GM18868 (cell line): ENCODE results near the gene PACS1.
"Not testable (repeated sequence)": the region's sequence is repeated elsewhere in the genome, so short reads cannot be mapped to it uniquely, and the experiment has no call there.

Experiments used
- ATAC-seq: cut with Tn5 transposase; IDR thresholded peaks from one replicate; pipeline ENCODE4 v1.9.1; 2021; ENCODE audit warnings: mild to moderate bottlenecking, moderate library complexity; ENCODE audit not compliant: unreplicated experiment

Gene PACS1

GRCh38 chr11:66106786-66107599 is 36.9 kb downstream of the PACS1 start:
- ATAC-seq: no peak

DNA sequence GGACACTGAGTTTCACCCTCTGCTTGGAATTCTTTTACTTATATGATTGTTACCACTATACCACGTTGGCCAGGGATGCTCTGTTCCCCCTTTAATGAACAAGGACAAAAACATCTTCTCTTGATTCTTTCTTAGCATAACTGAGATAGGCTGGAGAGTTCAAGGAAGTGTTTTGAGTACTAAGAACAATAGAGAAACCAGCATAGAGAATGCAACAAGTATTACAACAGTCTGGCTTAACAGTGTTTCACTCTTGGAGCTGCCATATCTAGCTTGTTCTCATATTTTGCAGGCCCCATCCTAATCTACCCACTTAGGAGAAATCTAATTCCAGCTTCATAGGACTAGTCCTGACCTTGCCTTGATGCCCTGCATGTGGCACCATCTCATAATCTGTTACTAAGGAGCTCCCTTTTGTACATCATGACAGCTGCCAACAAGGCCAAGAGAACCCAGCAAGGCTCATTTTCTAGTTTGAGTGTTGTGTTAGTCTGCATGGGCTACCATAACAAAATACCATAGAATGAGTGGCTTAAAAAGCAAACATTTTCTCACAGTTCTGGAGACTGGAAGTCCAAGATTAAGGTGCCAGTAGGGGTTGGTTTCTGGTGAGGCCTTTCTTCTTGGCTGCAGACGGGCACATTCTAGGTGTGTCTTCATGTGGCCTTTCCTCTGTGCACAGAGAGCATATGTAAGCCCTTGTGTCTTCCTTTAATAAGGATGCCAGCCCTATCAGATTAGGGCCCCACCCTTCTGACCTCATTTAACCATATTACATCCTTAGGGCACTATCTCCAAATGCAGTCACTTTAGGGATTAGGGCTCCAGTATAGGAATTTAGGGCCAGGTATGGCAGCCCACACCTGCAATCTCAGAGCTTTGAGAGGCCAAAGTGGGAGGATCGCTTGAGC is 37.8 kb downstream of the PACS1 start:
- ATAC-seq: no peak

DNA sequence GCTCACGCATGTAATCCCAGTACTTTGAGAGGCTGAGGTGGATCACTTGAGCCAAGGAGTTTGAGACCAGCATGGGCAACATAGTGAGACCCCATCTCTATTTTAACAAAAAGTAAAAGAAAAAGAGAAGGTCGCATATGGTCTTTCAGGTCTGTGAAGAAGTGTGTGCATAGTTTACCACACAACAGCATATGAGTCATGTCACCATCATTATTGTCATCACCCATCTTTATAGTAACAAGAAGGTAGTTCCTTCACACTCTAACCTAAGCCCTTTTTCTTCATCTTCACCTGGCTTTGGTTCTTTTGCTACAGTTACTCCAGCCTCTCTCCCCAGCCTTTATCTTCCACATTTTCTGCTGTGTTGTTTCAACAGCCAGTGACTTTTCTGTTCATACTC is 39.2 kb downstream of the PACS1 start:
- no peak for ATAC-seq

DNA sequence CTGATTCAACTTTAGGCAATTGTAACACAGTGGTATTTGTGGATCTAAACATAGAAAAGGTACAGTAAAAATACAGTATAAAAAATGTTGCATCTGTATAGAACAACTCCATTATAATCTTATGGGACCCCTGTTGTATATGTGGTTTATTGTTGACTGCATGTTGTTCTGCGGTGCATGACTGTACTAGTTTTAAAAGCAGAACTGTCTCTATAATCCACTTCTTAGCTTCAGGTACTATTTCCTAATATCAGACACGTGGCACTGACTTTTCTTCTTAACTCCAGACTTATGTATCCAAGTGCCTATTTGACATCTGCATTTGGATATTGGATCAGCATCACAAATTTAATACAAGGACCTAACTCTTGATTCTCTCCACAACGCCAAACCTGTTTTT is 41.1 kb downstream of the PACS1 start:
- ATAC-seq: no peak

DNA sequence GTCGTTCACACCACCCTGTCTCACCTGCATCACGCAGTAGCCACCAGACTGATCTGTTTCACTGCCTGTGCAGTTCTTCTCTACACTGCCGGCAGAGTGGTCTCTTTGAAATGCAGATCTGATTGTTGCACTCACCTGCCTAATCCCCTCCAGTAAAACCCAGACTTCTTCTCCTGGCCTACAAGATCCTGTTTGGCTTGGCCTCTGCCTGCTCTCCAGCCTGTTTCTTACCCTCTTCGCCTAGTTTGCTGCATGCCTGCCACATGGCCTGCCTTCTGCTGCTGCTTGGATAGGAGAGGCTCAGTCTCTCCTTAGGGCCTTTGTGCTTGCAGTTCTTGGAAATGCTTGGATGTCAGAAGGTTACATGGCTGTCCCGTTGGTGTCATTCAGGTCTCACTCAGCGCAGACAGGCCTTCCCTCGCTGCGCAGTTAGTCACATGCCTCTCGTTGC is 42.0 kb downstream of the PACS1 start:
- ATAC-seq: no peak

DNA sequence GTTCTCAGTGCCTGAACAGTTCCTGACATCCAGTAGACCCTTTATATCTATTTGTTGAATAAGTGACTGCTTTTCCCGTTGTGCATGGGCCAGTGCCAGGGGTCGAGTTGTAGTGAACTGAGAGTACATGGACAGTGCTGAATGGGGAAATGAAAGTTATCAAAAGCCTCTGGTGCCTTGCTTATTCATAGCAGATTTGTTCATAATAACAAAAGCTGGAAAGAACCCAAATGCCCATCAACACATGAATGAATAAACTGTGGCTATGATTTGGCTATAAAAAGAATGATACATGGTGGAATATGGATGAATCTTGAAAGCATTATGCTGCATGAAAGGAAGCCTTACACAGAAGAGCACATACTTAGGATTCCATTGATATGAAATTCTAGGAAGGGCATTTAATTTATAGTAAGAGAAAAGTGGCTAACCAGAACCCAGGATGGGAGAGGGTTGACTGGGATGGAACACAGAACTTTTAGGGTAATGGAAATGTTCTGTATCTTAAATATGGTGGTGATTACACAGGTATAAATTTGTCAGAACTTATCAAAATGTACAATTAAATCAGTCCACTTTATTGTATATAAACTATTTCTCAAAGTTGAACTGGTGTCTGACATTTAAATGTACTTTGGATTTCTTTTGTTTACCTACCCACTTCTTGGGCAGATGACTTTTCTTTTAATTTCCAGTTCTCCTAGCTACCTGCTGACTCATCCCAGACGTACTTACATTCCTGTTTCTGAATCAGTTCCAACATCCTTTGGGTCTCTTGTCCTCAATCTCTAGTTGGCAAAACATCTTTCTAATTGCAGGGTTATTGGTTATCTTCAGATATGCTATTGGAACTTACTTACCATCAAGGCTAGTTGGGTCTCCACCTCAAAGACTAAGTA is 42.8 kb downstream of the PACS1 start:
- no peak for ATAC-seq

- not testable (repeated sequence) for ATAC-seq
These were observed 44.9 kb downstream of the PACS1 start for GRCh38 chr11:66114957-66115356.

DNA sequence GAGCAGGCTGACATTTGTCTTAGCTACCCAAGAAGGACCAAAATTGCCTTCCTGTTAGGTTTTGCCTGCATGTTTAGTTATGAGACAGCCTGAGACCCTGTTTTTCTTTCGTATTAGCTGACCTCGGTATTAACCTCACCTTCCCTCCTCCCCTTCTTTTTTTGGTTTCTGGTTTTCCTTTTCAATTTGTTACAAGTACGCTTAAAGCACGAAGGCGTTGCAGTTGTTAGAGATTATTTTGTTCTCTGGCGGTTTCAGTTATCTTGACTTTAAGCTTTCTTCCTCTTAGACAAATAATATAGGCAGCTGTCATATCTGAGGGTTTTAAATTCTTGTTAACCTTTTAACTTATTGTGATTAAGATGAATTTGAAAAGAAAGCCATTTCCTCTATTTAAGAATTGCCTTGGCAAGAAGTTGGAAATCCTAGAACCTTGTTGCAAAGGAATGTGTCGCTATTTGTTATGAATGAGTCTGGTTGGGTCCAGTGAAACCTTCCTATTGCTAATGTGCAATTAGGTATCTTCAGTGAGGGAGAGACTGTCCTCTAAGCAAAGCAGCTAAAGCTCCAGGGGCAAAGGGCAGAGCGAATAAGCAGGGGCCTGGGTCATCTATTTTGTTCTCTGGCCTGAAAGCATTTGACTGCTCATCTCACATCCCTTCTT is 45.7 kb downstream of the PACS1 start:
- ATAC-seq: no peak

DNA sequence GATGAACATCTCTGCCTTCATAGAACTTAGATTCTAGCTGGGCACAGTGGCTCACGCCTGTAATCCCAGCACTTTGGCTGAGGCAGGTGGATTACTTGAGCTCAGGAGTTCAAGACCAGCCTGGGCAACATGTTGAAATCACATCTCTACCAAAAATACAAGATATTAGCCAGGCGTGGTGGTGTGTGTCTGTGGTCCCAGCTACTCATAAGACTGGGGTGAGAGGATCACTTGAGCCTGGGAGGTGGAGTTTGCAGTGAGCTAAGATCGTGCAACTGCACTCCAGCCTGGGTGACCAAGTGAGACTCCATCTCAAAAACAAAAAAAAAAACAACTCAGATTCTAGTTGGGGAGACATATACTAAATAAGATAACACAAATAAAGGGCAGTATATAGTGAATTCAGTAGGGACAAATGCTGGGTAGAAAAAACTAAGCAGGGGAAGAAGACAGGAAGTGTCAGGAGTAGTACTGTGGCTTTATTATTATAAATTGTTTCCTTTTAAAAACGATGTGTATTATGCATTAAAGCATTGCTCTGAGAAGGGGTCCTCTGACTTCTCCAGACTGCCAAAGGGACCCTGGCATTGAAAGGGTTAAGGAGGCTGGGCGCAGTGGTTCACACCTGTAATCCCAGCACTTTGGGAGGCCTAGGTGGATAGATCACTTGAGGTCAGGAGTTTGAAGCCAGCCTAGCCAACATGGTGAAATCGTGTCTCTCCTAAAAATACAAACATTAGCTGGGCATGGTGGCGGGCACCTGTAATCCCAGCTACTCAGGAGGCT is 46.7 kb downstream of the PACS1 start:
- ATAC-seq: no peak

GRCh38 chr11:66118847-66119246 is 48.8 kb downstream of the PACS1 start:
- ATAC-seq: no peak

DNA sequence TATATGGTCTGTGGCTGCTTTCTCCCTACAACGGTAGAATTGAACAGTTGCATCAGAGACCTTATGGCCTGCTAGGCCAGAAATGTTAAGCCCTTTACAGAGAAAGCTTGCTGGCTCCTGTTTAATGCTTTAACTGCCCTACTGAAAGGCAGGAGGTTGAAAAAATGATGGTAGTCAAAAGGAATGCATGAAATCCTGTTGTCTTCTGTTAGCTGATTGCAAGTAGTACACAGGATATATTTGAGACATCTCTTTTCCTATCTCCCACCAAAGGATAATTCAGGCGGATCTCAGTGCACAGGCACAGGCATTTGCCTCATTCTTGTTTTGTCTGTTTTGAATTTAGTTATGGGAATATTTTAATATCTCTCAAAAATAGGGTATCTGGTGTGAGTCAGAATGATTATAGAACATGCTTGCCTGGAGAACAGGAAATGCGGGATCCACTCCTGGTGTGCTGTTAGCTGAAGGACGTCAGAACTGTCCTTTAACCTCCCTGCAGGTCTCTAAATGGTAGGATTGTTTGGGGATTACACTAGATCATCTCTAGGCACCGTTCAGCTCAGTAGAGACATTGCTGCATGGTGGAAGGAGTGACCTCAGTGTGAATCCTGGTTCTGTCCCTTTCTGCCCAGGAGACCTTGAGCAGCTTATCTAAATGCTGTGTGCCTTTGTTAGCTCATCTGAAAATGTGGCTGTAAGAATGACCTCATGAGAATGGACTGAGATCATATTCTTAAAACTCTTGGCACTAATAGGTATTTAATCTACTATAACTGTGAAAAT is 49.5 kb downstream of the PACS1 start:
- no peak for ATAC-seq

DNA sequence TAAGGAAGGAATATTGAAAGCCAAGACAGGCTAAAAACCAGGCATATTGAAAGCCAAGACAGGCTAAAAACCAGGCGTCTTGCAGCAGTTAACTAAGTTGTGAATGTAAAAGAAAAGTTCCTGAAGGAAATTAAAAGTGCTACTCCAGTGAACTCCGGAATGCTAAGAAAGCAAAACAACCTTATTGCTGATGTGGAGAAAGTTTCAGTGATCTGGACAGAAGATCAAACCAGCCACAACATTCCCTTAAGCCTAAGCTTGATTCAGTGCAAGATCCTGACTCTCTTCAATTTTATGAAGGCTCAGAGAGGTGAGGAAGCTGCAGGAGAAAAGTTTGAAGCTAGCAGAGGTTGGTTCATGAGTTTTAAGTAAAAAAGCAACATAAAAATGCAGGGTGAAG is 51.4 kb downstream of the PACS1 start:
- ATAC-seq: no peak

DNA sequence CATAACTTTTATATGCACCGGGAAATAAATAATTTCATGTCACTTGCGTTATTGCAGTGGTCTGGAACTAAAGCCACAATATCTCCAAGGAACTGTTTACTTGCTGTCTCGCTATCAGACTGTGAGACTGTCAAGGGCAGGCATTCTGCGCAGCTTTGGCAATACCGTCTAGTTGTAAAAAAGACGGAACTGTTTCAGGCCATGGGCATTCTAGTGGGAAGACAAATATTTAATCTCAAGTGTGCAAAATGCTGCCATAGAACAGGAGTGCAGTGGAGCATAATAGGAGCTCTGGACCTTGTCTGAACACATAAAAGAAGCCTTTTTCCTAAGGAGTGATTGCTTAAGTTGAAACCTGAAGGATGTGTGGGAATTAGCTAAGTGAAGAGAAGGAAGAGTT is 53.8 kb downstream of the PACS1 start:
- ATAC-seq: no peak

DNA sequence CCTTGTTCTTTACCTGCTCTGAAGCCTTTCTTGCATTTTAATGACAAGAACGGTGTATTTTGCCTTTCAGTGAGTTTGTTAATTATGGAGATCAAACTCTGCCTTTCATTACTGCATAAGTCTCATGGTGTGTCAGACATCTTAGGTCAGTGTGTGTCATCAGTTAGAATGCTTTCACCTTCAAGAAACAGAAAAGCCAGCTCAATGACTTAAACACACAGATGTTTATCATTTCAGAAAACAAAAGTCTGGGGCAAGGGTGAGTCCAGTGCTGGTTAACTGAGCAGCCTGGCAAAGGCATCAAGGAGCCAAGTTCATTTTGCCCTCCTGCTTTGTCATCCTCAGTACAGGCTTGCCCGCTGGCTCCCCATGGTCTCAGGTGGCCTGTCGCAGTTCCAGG is 54.5 kb downstream of the PACS1 start:
- no peak for ATAC-seq

DNA sequence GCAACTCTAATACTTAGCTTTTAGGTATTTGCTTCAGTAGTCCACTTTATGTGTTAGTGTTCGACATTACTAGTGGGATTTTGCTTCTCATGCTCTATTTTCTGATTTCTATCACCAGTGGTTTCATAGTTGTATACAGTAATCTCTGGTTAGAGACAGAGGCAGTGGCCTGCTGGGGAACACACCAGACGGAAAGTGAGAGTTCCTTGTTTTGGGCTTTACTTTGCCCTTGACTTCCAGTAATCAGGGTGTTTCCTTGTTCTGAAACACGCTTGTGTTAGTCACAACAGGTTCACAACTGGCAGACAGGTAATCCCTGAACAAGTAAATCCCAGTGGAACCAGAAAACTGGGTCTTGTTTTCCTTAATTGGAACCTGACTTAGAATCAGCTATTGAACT is 56.0 kb downstream of the PACS1 start:
- ATAC-seq: peak; percentile 46

- ATAC-seq: peak; percentile 60
These were observed 56.9 kb downstream of the PACS1 start for GRCh38 chr11:66126808-66127555.

DNA sequence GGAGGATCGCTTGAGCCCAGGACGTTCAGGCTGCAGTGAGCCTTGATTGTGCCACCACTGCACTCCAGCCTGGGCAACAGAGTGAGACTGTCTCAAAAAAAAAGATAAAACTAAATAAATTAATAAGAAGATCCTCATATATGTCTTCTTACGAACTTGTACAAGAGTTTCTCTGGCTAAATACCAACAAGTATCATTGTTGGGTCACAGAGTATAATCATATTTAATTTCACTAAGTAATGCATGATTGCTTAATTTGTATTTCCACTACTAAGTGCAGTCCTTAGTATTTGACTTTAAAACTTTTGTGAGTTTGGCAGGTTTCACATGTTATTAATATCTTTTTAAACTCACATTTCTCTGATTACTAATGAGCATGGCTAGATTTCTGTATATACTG is 60.9 kb downstream of the PACS1 start:
- ATAC-seq: no peak
